ENCODE data around the gene TMEM11.

- TF ChIP-seq EZH2 (IDR thresholded peaks at IDR 0.05; ENCODE audit: borderline replicate concordance, insufficient read depth, low read depth, low read length, poor library complexity, severe bottlenecking) = no peak
- TF ChIP-seq CTCF (IDR thresholded peaks at IDR 0.05) = no peak
Observed at GRCh38 chr17:21168555-21168865, 45.5 kb downstream of the TMEM11 start.
